ENCODE data around the gene PHYKPL. TPM values are rescaled to one million over a fixed set of nuclear protein-coding genes. Genes with fewer than 3 reads are reported as not detected.

The PHYKPL gene
- total and polyA plus RNA-seq, 2 donors (not counting 1 experiment from before 2014, with no cell fraction given) = 18.1 to 44.8 TPM

DNA sequence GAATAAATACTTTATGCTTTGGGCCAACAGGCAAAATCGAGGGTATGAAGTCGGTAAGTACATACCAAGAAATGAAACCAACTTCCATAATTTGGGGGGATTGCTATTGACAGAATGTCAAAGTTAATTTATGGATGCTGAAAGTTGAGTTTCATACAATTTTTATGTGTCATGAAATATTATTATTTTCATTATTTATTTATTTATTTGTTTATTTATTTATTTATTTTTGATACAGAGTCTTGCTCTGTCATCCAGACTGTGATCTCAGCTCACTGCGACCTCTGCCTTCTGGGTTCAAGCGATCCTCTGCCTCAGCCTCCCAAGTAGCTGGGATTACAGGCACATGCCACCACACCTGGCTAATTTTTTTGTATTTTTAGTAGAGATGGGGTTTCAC lies 40.9 kb downstream of the PHYKPL start:
- Histone ChIP-seq H3K4me2 (ENCODE audit: extremely low read depth, insufficient read depth, low read length) (no peak overlapping the region), H3K4me3 (replicated peaks in 1 of 4; ENCODE audit: control extremely low read depth in 1 of 4, insufficient read depth in 1 of 4, low read depth in 3 of 4, low read length in 4 of 4) (no peak overlapping the region), H3K4me1 (ENCODE audit: control insufficient read depth, extremely low read depth, insufficient read depth, low read length) (no peaks in the 10 kb centered on the region), H3K27me3 (ENCODE audit: control insufficient read depth, insufficient read depth, low read length) (peaks cover 13% of the 10 kb centered on the region), H3K27ac (ENCODE audit: insufficient read depth, low read length) (no peak overlapping the region), H4K20me1 (ENCODE audit: control insufficient read depth, extremely low read depth, insufficient read depth, low read length) (no peaks in the 10 kb centered on the region), H3K9me3 (ENCODE audit: control insufficient read depth, insufficient read depth, low read depth, low read length) (no peaks in the 10 kb centered on the region), H3K36me3 (ENCODE audit: control insufficient read depth, insufficient read depth, low read length) (no peaks in the 10 kb centered on the region), H3K9ac (ENCODE audit: insufficient read depth, low read length) (no peak overlapping the region), H2AFZ (ENCODE audit: low read length) (no peak overlapping the region), H3K79me2 (ENCODE audit: control insufficient read depth, insufficient read depth, low read length) (no peaks in the 10 kb centered on the region)
- TF ChIP-seq, protein P1, sequence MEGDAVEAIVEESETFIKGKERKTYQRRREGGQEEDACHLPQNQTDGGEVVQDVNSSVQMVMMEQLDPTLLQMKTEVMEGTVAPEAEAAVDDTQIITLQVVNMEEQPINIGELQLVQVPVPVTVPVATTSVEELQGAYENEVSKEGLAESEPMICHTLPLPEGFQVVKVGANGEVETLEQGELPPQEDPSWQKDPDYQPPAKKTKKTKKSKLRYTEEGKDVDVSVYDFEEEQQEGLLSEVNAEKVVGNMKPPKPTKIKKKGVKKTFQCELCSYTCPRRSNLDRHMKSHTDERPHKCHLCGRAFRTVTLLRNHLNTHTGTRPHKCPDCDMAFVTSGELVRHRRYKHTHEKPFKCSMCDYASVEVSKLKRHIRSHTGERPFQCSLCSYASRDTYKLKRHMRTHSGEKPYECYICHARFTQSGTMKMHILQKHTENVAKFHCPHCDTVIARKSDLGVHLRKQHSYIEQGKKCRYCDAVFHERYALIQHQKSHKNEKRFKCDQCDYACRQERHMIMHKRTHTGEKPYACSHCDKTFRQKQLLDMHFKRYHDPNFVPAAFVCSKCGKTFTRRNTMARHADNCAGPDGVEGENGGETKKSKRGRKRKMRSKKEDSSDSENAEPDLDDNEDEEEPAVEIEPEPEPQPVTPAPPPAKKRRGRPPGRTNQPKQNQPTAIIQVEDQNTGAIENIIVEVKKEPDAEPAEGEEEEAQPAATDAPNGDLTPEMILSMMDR (conservative IDR thresholded peaks at IDR 0.05 in 1 of 2, IDR thresholded peaks at IDR 0.05 in 1 of 2; ENCODE audit: low read depth in 1 of 2, low read length in 2 of 2) = no peak
- no peak for TF ChIP-seq EZH2 (IDR thresholded peaks at IDR 0.05; ENCODE audit: low read length, missing control alignments)
- no peak for DNase-seq (ENCODE audit: low read depth in 2 of 2)

DNA sequence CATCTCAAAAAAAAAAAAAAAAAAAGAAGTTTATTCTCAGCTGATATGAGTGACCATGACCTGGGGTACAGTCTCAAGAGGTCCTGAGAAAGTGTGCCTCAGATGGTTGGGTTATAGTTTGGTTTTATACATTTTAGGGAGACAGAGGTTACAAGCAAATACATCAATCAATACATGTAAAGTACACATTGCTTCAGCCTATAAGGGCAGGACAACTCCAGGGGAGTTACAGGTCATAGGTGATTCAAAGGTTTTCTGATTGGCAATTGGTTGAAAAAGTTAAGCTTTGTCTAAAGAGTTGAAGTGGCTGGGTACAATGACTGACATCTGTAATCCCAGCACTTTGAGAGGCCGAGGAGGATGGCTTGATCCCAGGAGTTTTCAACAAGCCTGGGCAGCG lies 43.2 kb downstream of the PHYKPL start:
- H3K4me2 ChIP-seq (ENCODE audit: extremely low read depth, insufficient read depth, low read length) = no peak overlapping the region
- H3K9me3 ChIP-seq (ENCODE audit: control insufficient read depth, insufficient read depth, low read depth, low read length) = no peaks in the 10 kb centered on the region
- no peaks in the 10 kb centered on the region for H3K36me3 ChIP-seq (ENCODE audit: control insufficient read depth, insufficient read depth, low read length)
- no peak overlapping the region for H3K9ac ChIP-seq (ENCODE audit: insufficient read depth, low read length)
- no peak for DNase-seq (ENCODE audit: low read depth in 2 of 2)
- peaks cover 10% of the 10 kb centered on the region for H3K27me3 ChIP-seq (ENCODE audit: control insufficient read depth, insufficient read depth, low read length)
- H3K27ac ChIP-seq (ENCODE audit: insufficient read depth, low read length) = no peak overlapping the region
- H3K4me3 ChIP-seq (replicated peaks in 1 of 4; ENCODE audit: control extremely low read depth in 1 of 4, insufficient read depth in 1 of 4, low read depth in 3 of 4, low read length in 4 of 4) = no peak overlapping the region
- H2AFZ ChIP-seq (ENCODE audit: low read length) = no peak overlapping the region
- TF ChIP-seq, protein P1 (conservative IDR thresholded peaks at IDR 0.05 in 1 of 2, IDR thresholded peaks at IDR 0.05 in 1 of 2; ENCODE audit: low read depth in 1 of 2, low read length in 2 of 2) = no peak
- no peak for TF ChIP-seq EZH2 (IDR thresholded peaks at IDR 0.05; ENCODE audit: low read length, missing control alignments)
- H3K4me1 ChIP-seq (ENCODE audit: control insufficient read depth, extremely low read depth, insufficient read depth, low read length) = no peaks in the 10 kb centered on the region
- H4K20me1 ChIP-seq (ENCODE audit: control insufficient read depth, extremely low read depth, insufficient read depth, low read length) = no peaks in the 10 kb centered on the region
- H3K79me2 ChIP-seq (ENCODE audit: control insufficient read depth, insufficient read depth, low read length) = no peaks in the 10 kb centered on the region

- H3K4me1 ChIP-seq (ENCODE audit: control insufficient read depth, extremely low read depth, insufficient read depth, low read length) = no peaks in the 10 kb centered on the region
- no peaks in the 10 kb centered on the region for H3K79me2 ChIP-seq (ENCODE audit: control insufficient read depth, insufficient read depth, low read length)
- H3K4me3 ChIP-seq (replicated peaks in 1 of 4; ENCODE audit: control extremely low read depth in 1 of 4, insufficient read depth in 1 of 4, low read depth in 3 of 4, low read length in 4 of 4) = peak within 1 kb of the TSS in 1 of 4 experiments; percentile 12
- no peak within 1 kb of the TSS for H3K4me2 ChIP-seq (ENCODE audit: extremely low read depth, insufficient read depth, low read length)
- H4K20me1 ChIP-seq (ENCODE audit: control insufficient read depth, extremely low read depth, insufficient read depth, low read length) = no peaks in the 10 kb centered on the region
- H3K27ac ChIP-seq (ENCODE audit: insufficient read depth, low read length) = no peak within 1 kb of the TSS
- H2AFZ ChIP-seq (ENCODE audit: low read length) = no peak within 1 kb of the TSS
- no peaks in the 10 kb centered on the region for H3K9me3 ChIP-seq (ENCODE audit: control insufficient read depth, insufficient read depth, low read depth, low read length)
- no peak within 1 kb of the TSS for H3K9ac ChIP-seq (ENCODE audit: insufficient read depth, low read length)
- no peaks in the 10 kb centered on the region for H3K36me3 ChIP-seq (ENCODE audit: control insufficient read depth, insufficient read depth, low read length)
- TF ChIP-seq, protein P1 (conservative IDR thresholded peaks at IDR 0.05 in 1 of 2, IDR thresholded peaks at IDR 0.05 in 1 of 2; ENCODE audit: low read depth in 1 of 2, low read length in 2 of 2) = no peak
- TF ChIP-seq EZH2 (IDR thresholded peaks at IDR 0.05; ENCODE audit: low read length, missing control alignments) = no peak
- DNase-seq (ENCODE audit: low read depth in 2 of 2) = no peak
- H3K27me3 ChIP-seq (ENCODE audit: control insufficient read depth, insufficient read depth, low read length) = no peaks in the 10 kb centered on the region
Measured at GRCh38 chr5:178187014-178187413, 45.6 kb downstream of the PHYKPL start, which contains the start of gene GMCL2. GMCL2 (minus strand) TSS chr5:178187371; CDS start chr5:178187299, 72 bp downstream.
